Osteoblast (primary cell): ENCODE results near the gene UBE2L6. TPM values are rescaled to one million over a fixed set of nuclear protein-coding genes. Genes with fewer than 3 reads are reported as not detected.

Experiments used
- DNase-seq: peaks from one replicate; pipeline ENCODE4 v3.0.0; 2011; ENCODE audit warnings: low spot score, mixed read lengths; ENCODE audit not compliant: insufficient read length; ENCODE audit errors: missing footprints
- H2AFZ ChIP-seq: 2 replicates; pipeline ENCODE4 v1.6.0; 2011; ENCODE audit warnings: mild to moderate bottlenecking, low read length
- H3K27ac ChIP-seq: 2 replicates; pipeline ENCODE4 v1.5.1; 2011; ENCODE audit warnings: mild to moderate bottlenecking, low read depth, low read length, moderate library complexity
- H3K27me3 ChIP-seq: 2 replicates; pipeline ENCODE4 v1.6.0; 2012; ENCODE audit warnings: mild to moderate bottlenecking, control low read depth, inconsistent platforms, low read length, moderate library complexity; ENCODE audit not compliant: insufficient read depth
- H3K36me3 ChIP-seq: 2 replicates; pipeline ENCODE4 v1.5.1; 2011; ENCODE audit warnings: mild to moderate bottlenecking, low read length, control low read depth, moderate library complexity; ENCODE audit not compliant: insufficient read depth
- H3K4me1 ChIP-seq: 2 replicates; pipeline ENCODE4 v1.5.1; 2011; ENCODE audit warnings: mild to moderate bottlenecking, low read length, control low read depth, moderate library complexity; ENCODE audit not compliant: insufficient read depth
- H3K4me2 ChIP-seq: 2 replicates; pipeline ENCODE4 v1.6.0; 2011; ENCODE audit warnings: mild to moderate bottlenecking, low read length; ENCODE audit not compliant: insufficient read depth
- H3K4me3 ChIP-seq: fragments of 200-600 bp; sonication (generic); 3 replicates; pipeline ENCODE4 v1.5.1; 2012; ENCODE audit warnings: mild to moderate bottlenecking, low read length, inconsistent platforms; ENCODE audit not compliant: insufficient read depth
- H3K79me2 ChIP-seq: 2 replicates; pipeline ENCODE4 v1.6.0; 2012; ENCODE audit warnings: mild to moderate bottlenecking, low read length, control low read depth, inconsistent platforms; ENCODE audit not compliant: insufficient read depth
- H3K9me3 ChIP-seq: 2 replicates; pipeline ENCODE4 v1.5.1; 2011; ENCODE audit warnings: low read depth, low read length, control low read depth
- H4K20me1 ChIP-seq: 2 replicates; pipeline ENCODE4 v1.6.0; 2012; ENCODE audit warnings: mild to moderate bottlenecking, low read length, control low read depth; ENCODE audit not compliant: insufficient read depth
- CTCF ChIP-seq: IDR thresholded peaks from 2 replicates; pipeline ENCODE4 v1.5.1; 2011; ENCODE audit warnings: mild to moderate bottlenecking, low read depth, low read length, moderate library complexity; ENCODE audit errors: extremely low read depth
- total RNA-seq: library from RNA; depleted of rRNA; stranded (reverse); fragments of >200 nt; gene quantifications from 2 replicates; pipeline ENCODE4 v1.2.3, GENCODE V29; 2012

Gene UBE2L6
- total RNA-seq = 61.3 and 65.9 TPM in 2 replicates

DNA sequence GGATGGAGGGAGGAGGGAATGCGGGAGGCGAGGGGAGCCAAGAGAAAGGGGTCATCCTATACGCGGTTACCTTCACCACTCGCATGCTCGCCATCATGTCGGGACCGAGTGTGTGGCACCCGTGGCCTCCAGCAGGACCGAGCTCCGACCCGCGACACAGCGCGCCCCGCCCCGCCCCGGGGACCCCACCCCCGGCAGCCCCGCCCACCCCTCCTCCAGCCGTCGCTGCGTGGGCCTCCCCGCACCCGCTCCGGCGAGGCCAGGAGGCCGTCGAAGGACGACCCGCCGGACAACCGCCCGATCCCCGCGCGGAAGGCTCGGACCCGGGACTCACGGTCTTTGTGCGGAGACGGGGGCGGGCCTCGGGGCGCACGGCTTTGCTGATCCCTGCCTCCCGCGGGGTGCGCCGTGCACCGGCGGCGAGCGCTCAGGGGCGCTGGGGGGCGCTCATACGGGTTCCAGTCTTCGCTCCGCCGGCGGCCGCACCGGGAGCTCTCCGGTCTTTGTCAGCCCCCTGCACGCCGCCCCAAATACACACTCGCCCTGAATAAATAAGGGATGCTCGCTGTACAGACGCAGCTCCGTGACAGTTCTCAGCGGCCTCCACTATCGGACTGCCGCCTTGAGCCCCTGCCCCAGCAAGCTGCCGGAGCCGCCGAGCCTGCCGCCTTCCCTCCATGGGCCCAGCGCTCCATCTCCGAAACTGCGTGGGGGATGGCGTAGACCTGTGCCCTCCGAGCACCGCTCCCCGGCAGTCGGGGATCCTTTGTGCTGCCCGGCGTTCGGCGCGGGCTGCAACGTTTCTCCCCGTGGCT is at the start of gene UBE2L6:
TSS of gene UBE2L6 (minus strand) at position 158 of the 815 bp plus-strand sequence. CDS start at position 97, 61 bp downstream.
- H3K4me2 ChIP-seq = peak within 1 kb of the TSS; percentile 99
- peak within 1 kb of the TSS; percentile 97 for H3K4me3 ChIP-seq
- H4K20me1 ChIP-seq = no peaks in the 10 kb centered on the region
- TF ChIP-seq CTCF = no peak
- H3K9me3 ChIP-seq = no peaks in the 10 kb centered on the region
- H3K4me1 ChIP-seq = peaks cover 24% of the 10 kb centered on the region
- no peaks in the 10 kb centered on the region for H3K27me3 ChIP-seq
- no peaks in the 10 kb centered on the region for H3K36me3 ChIP-seq
- H2AFZ ChIP-seq = peak within 1 kb of the TSS; percentile 98
- peaks cover 17% of the 10 kb centered on the region for H3K79me2 ChIP-seq
- peak within 1 kb of the TSS; percentile 72 for H3K27ac ChIP-seq
- DNase-seq = peak; percentile 96

DNA sequence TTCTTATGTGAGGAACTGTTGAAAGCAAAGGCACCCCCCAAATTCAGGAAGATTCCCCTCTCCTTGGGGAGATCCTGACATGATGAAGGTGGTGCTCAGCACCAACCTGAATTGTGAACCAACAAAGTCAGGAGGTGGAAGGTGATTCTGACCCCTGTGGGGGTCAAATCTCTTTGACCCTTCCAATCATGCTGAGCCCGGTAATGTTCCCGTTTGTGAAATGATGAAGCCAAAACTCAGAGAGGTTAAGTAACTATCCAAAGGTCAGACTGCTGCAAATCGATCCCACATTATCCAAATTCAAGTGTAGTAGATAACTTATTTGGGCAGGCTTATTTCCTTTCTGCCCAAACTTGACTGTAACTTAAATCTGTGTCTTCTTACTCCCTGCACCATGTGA is 49.1 kb upstream of the UBE2L6 start:
- Histone ChIP-seq H3K9me3 (no peaks in the 10 kb centered on the region), H3K79me2 (no peaks in the 10 kb centered on the region), H4K20me1 (no peaks in the 10 kb centered on the region), H2AFZ (no peak overlapping the region), H3K36me3 (no peaks in the 10 kb centered on the region), H3K27me3 (no peaks in the 10 kb centered on the region), H3K4me3 (no peak overlapping the region), H3K4me1 (no peaks in the 10 kb centered on the region), H3K4me2 (no peak overlapping the region), H3K27ac (no peak overlapping the region)
- no peak for DNase-seq
- no peak for TF ChIP-seq CTCF

DNA sequence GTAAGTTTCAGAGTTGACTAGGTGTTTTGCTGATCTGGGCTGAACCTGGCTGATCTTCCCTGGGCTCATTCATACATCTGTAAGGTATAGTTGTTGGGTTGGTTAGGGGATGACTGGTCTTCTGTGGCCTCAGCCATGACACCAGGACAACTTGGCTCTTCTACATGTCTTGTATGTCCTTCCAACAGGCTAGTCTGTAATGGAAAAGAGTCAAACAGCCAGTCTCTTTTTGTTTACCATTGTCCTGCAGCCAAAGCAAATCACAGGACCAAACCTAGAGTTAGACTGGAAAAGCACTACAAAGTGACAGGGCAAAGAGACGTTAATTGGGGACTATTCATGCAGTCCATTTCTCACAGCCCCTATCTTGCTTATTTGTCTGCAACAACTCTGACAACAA is 47.8 kb upstream of the UBE2L6 start:
- no peaks in the 10 kb centered on the region for H3K27me3 ChIP-seq
- TF ChIP-seq CTCF = no peak
- H3K4me1 ChIP-seq = no peaks in the 10 kb centered on the region
- no peak overlapping the region for H3K27ac ChIP-seq
- H3K36me3 ChIP-seq = no peaks in the 10 kb centered on the region
- H3K9me3 ChIP-seq = no peaks in the 10 kb centered on the region
- no peak overlapping the region for H3K4me2 ChIP-seq
- no peak overlapping the region for H2AFZ ChIP-seq
- H3K4me3 ChIP-seq = no peak overlapping the region
- H4K20me1 ChIP-seq = no peaks in the 10 kb centered on the region
- no peak for DNase-seq
- no peaks in the 10 kb centered on the region for H3K79me2 ChIP-seq

GRCh38 chr11:57614234-57614772 is 46.8 kb upstream of the UBE2L6 start:
- H2AFZ ChIP-seq = no peak overlapping the region
- H3K9me3 ChIP-seq = no peaks in the 10 kb centered on the region
- H3K36me3 ChIP-seq = no peaks in the 10 kb centered on the region
- H3K4me2 ChIP-seq = no peak overlapping the region
- no peaks in the 10 kb centered on the region for H3K4me1 ChIP-seq
- no peak overlapping the region for H3K4me3 ChIP-seq
- no peaks in the 10 kb centered on the region for H3K79me2 ChIP-seq
- TF ChIP-seq CTCF = no peak
- H4K20me1 ChIP-seq = no peaks in the 10 kb centered on the region
- DNase-seq = no peak
- H3K27me3 ChIP-seq = no peaks in the 10 kb centered on the region
- no peak overlapping the region for H3K27ac ChIP-seq
